Hematopoietic multipotent progenitor cell treated with erythropoietin and hydrocortisone succinate and interleukin-3 and kit ligand, for 4 days (in vitro differentiated cells): ENCODE data around the gene TBC1D3B.
"Not testable (repeated sequence)": the region's sequence is repeated elsewhere in the genome, so short reads cannot be mapped to it uniquely, and the experiment has no call there.

Experiments used
- DNase-seq: peaks from one replicate; pipeline ENCODE4 v3.0.0-alpha.2; 2015

Gene TBC1D3B

DNA sequence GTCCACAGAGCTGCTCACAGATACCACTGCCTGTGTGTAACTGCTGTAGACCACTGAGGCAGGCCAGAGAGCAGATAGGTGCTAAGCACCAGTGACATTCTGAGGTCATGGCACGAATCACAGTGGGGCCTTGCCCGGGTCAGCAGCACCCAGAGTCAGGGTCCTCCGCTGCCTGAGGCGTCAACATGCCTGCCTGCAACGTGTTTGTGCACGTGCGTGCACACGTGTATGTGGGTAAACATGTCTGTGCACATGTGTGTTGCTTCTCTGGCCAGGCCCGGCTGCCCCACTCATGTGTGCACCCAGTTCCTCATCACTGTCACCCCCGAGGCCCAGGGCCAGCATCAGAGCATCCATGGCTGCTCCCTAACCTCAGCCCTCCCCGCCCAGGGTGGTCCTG is at the start of gene TBC1D3B:
TBC1D3B (minus strand) TSS at position 101 of the 400 bp plus-strand sequence. CDS start 1,586 bp downstream, outside the sequence.
- DNase-seq, result not testable (repeated sequence)

- DNase-seq, result not testable (repeated sequence)
These were observed 46.5 kb upstream of the TBC1D3B start for GRCh38 chr17:36222967-36223366.

DNA sequence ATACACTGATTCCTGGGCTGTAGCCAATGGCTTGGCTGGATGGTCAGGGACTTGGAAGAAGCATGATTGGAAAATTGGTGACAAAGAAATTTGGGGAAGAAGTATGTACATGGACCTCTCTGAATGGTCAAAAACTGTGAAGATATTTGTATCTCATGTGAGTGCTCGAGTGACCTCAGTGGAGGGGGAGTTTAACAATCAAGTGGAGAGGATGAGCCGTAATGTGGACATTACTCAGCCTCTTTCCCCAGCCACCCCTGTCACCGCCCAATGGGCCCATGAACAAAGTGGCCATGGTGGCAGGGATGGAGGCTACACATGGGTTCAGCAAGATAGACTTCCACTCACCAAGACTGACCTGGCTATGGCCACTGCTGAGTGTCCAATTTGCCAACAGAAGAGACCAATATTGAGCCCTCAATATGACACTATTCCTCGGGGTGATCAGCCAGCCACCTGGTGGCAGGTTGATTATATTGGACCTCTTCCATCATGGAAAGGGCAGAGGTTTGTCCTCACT is 45.2 kb upstream of the TBC1D3B start:
- DNase-seq, result not testable (repeated sequence)

DNA sequence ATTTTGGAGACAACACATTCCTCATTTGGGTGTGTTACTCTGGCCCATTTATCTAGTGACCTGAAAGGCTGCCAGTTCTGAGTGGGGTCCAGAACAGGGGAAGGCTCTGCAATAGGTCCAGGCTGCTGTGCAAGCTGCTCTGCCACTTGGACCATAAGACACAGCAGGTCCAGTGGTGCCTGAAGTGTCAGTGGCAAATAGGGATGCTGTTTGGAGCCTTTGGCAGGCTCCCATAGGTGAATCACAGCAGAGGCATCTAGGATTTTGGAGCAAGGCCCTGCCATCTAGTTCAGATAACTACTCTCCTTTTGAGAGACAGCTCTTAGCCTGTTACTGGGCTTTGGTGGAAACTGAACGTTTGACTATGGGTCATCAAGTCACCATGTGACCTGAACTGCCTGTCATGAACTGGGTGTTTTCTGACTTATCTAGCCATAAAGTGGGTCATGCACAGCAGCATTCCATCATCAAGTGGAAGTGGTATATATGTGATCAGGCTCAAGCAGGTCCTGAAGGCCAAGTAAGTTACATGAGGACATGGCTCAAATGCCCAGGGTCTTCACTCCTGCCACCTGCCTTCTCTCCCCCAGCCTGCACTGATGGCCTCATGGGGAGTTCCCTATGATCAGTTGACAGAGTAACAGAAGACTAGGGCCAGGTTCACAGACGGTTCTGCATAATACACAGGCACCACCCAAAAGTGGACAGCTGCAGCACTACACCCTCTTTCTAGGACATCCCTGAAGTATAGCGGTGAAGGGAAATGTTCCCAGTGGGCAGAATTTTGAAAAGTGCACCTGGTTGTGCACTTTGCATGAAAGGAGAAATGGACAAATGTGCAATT is 44.5 kb upstream of the TBC1D3B start:
- DNase-seq, result not testable (repeated sequence)

DNA sequence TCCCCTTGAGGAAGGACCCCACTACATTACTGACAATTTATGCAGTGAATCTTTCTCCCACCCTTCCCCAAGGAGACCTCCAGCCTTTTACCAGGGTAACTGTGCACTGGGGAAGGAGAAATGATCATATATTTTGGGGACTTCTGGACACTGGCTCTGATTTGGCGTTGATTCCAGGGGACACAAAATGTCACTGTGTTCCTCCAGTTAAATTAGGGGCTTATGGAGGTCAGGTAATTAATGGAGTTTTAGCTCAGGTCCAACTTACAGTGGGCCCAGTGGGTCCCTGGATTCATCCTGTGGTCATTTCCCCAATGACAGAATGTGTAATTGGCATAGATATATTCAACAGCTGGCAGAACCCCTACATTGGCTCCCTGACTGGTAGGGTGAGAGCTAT is 43.1 kb upstream of the TBC1D3B start:
- not testable (repeated sequence) for DNase-seq

DNA sequence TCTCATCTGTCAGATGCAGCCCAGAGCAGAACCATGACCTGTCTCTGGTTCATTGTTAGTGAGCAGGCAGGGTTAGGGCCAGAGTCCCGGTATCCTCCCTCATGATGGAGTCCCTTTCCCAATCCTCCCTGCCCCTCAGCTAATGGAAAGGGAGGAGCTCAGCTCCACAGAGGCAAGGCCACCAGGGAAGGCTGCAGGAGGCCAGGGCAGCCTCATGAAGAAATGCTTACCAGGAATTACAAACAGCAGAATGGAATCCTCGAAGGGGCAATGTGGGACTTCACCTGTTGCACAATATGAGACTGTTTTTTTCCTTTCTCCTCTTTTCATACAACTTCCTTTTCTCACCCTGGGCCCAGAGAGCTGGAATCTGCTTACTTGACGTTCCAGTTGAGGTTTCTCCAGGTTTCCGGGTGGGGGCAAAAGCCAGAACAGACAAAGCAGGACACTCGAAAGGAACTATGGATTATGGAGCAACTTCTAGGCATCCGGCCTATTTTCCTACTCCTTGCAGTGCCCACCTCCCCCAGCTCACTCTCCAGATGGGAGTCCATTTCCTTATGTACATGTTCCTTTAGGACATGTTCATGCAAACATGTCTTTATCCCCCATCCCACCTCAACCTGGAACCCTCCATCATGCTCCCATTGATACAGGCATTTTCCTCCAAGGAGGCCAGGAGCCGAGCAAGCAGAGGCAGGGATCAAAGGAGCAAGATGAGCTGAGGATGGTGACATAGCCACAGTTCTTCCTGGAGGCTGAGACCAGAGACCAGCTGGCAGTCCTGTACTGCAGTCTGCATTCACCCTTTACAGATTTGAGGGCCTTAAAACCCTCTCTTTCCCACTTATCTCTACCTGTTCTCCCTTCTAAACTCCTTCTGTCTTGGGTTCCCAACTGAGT is 39.2 kb upstream of the TBC1D3B start:
- not testable (repeated sequence) for DNase-seq

GRCh38 chr17:36214918-36215317 is 38.5 kb upstream of the TBC1D3B start:
- peak; percentile 62 for DNase-seq

DNA sequence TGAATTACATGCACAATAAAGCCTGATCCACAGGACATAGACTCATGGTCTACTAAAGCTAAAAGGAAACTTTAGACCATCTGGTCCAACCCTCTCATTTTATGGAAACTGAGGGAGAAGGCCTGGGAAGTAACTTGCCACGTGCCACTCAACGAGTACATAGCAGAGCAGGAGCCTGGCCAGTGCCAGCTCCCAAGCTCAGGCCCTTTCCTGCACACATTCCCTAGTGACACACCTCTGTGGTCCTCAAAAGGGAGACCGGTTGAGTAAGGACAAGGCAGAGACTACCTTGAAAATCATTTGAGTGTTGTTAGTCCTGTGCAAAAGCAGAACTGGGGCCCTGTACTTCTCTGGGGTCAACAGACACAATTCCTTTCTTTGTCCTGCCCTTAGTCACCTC is 37.3 kb upstream of the TBC1D3B start:
- DNase-seq, result no peak

GRCh38 chr17:36212966-36213365 is 36.5 kb upstream of the TBC1D3B start:
- DNase-seq, result peak; percentile 45

DNA sequence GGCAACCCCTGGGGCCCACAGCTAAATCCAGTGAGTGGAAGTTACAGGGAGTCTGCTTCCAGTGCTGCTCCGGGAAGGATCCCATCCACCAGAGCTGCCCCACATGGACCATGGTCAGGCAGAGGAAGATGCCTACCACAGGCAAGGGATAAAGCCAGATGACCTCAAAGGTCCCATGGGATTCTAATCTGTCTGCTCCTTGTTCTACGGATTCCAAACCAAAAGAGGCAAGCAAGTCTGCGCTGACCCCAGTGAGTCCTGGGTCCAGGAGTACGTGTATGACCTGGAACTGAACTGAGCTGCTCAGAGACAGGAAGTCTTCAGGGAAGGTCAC is 35.8 kb upstream of the TBC1D3B start:
- no peak for DNase-seq

- not testable (repeated sequence) for DNase-seq
These were observed 35.2 kb upstream of the TBC1D3B start for GRCh38 chr17:36211484-36212271.

DNA sequence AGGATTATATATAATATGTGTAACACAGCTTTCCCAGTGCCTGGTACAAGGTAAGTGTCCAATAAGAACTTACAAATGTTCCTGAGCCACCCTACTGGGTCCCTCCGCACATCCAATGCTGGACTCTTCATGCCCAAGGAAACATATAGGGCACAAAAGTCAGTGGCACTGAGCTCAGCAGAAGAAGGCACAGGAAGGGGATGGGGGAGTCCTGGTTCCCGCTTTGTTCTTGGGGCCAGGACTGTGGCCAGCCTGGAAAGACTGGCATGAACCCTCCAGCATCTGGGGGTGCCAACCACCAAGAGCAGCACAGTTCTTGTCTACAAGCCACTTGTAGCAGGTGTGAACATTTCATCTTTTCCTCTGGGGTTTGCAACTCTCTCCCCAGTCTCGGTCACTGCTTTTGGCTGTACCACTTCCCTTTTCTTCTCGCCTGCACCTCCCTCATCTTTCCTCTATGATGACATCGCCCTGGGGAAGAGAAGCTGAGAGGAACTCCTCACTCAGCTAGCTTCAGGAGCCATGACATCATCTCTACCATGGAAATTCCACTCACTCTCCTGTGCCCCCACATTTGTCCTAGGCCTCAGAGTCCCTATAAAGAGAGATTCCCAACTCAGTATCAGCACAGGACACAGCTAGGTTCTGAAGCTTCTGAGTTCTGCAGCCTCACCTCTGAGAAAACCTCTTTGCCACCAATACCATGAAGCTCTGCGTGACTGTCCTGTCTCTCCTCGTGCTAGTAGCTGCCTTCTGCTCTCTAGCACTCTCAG is 34.2 kb upstream of the TBC1D3B start, which contains the start of gene CCL4L2:
CCL4L2 (plus strand) TSS at position 625 of the 773 bp plus-strand sequence.
- DNase-seq, result peak; percentile 53

- no peak for DNase-seq
These were observed 33.1 kb upstream of the TBC1D3B start for GRCh38 chr17:36209575-36209974.

GRCh38 chr17:36207383-36207782 is 30.9 kb upstream of the TBC1D3B start:
- not testable (repeated sequence) for DNase-seq

GRCh38 chr17:36206486-36206821 is 30.0 kb upstream of the TBC1D3B start:
- peak; percentile 52 for DNase-seq

DNA sequence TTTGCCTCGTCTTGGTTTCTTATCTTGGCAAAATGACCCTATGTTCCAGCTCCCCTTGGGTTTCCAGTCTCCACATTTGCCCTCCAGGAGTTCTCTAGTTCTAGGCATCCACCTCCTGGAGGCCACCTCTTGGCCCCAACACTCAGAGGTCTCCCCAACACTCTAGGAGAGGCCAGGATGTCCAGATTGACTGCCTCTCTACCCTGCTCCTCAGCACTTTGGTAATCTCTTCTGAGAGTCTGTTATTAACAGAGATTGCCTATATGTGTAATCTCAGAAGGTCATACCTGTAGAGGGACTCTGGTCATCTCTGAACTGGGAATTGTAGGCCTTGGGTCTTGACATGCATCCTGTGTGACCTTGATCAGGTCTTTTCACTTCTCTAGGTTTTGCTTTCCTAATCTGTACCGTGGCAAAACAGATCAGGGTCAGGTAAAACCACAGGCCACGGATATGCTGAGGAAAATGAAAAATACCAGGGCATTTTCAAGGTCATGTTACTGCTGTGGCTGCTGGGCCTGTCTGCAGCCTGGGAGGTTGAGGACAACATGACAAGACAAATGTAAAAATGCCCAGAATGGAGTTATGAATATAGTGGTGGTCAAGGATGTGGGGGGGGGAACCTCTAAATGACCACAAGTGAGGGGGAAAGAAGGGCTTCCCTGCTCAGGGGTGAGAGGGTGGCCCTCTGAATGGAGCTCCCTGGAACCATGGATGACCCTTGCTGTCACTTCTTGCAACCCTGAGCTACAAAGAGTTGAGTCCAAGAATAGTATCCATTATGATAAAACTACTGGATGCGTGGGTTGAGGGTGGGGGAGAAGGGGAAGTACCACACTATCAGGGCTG is 29.4 kb upstream of the TBC1D3B start:
- no peak for DNase-seq

DNA sequence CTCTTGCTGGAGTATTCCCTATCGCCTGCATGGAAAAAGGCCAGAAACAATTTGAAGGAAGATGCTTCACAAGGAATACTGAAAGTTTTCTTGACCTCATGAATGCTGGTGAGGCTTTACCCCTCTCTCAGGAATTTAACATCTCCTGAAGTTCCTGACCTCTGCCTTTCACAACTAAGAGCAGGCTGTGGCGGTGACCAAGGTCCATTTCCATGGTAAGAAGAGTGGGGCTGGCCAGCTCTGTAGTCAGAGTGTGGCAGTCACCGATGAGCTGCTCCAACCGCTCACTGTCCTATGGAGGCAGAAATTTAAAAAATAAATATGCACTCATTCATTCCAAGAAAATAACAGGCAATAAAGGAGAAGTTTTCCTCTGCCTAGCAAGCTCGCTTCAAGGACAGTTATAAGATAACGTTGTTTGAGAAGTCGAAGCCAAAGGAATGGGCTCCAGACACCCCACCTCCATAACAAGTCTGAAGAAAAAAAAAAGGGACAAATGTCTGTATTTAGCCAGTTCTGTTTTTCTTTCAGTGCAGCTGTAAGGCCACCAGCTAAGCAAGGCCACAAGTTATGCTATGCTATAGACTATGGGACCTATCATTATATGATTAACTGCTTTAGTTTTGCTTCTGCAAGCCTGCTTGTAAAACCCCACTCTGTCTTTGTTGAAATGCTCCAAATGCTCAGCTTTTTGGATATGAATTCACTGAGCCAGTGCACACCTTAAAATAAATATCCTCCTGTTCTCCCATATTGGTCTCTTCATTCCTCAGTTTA is 28.5 kb upstream of the TBC1D3B start:
- DNase-seq, result no peak

- no peak for DNase-seq
These were observed 26.9 kb upstream of the TBC1D3B start for GRCh38 chr17:36203335-36203734.

GRCh38 chr17:36201506-36201905 is 25.1 kb upstream of the TBC1D3B start:
- peak; percentile 64 for DNase-seq

DNA sequence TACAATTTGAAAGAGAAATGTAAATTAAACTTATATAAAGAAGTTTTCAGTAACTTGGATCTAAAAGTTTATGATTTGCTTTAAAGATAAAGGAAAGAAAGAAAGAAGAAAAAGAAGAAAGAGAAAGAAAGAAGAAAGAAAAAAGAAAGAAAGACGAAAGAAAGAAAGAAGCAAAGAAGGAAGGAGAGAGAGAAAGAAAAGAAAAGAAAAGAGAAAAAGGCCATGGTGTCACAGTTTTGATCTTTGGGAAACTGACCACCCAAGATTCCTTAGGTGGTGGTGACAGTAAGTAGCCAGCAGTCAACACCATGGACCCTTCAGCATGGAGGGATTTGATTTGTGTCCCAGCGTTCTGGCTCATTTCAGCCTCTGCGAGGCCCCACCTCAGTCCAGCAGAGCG is 24.7 kb upstream of the TBC1D3B start:
- DNase-seq, result not testable (repeated sequence)
